Transverse colon (tissue), 4 donors: ENCODE data around the gene FARP1. TPM values are rescaled to one million over a fixed set of nuclear protein-coding genes. Genes with fewer than 3 reads are reported as not detected.

Experiments
- DNase-seq: peaks from one replicate; pipeline ENCODE4 v3.0.0-alpha.2; 2019
- H3K27ac ChIP-seq, 4 donors: fragments of 200-600 bp; sonication (generic); 2 replicates each; pipeline ENCODE4 v1.5.1; 2016 to 2018; ENCODE audit warnings: inconsistent platforms in 4 of 4
- H3K27me3 ChIP-seq: fragments of 200-600 bp; sonication (generic); 2 replicates; pipeline ENCODE4 v1.5.1; 2017; ENCODE audit warnings: inconsistent platforms
- H3K36me3 ChIP-seq, 4 donors: fragments of 200-600 bp; sonication (generic); 2 replicates each; pipeline ENCODE4 v1.5.1; 2017 to 2019; ENCODE audit warnings: inconsistent platforms in 4 of 4
- H3K4me1 ChIP-seq, 4 donors: fragments of 200-600 bp; sonication (generic); 2 replicates each; pipeline ENCODE4 v1.5.1; 2017 to 2020; ENCODE audit warnings: inconsistent platforms in 4 of 4
- H3K4me3 ChIP-seq, 4 donors: fragments of 200-600 bp; sonication (generic); 1 replicate in 1 of 4; 2 replicates in 3 of 4; pipeline versions ENCODE4 v1.5.1 to v1.6.1; 2017 to 2019; ENCODE audit warnings: inconsistent platforms in 4 of 4
- H3K9me3 ChIP-seq, 2 donors: fragments of 200-600 bp; sonication (generic); 2 replicates each; pipeline ENCODE4 v1.5.1; 2017 to 2019; ENCODE audit warnings: inconsistent platforms in 2 of 2
- EP300 ChIP-seq: sonication (generic); formaldehyde crosslinking; IDR thresholded peaks from one replicate; pipeline ENCODE4 v1.6.1; 2017; ENCODE audit warnings: antibody characterized with exemption, low read depth
- POLR2A ChIP-seq: fragments of 450-650 bp; IDR thresholded peaks from one replicate; pipeline ENCODE4 v1.6.1; 2016; ENCODE audit warnings: antibody characterized with exemption, mild to moderate bottlenecking, moderate library complexity
- POLR2AphosphoS5 ChIP-seq, 3 donors: sonication (generic); formaldehyde crosslinking; IDR thresholded peaks; one replicate each; pipeline ENCODE4 v1.6.1; 2016; ENCODE audit warnings: antibody characterized with exemption in 3 of 3
- WGBS, 2 donors: methylation state at CpG; one replicate each; pipeline ENCODE4 v1.1.5; 2018; ENCODE audit warnings: low coverage in 1 of 2; 5-methylcytosine and 5-hydroxymethylcytosine counted together
- in situ Hi-C, 4 donors: fragments of 200-750 bp; cut with MboI; loops; one replicate each; pipeline versions ENCODE4 v1.15.0 to v1.15.1; 2017; ENCODE audit warnings: low sequenced_read_pairs in 3 of 4, low pct_ligation_motif_present in 1 of 4, low pct_unique_long_range_greater_than_20kb in 1 of 4
- intact Hi-C: fragments of 100-400 bp; cut with DNase I; formaldehyde crosslinking; loops from one replicate; pipeline ENCODE4 v1.15.1; 2023; ENCODE audit warnings: low total_unique reads
- total RNA-seq, 4 donors: library from RNA; depleted of rRNA; stranded (reverse); fragments of >200 nt; gene quantifications; one replicate each; pipeline ENCODE4 v1.1.0, GENCODE V29; 2016
- TF ChIP-seq, protein P1 (sequence below), 5 experiments: fragments of 200-600 bp in 3 of 5; fragments of 450-650 bp in 2 of 5; sonication (generic) in 3 of 5; IDR thresholded peaks; 1 replicate in 2 of 5; 2 replicates in 3 of 5; pipeline ENCODE4 v1.5.1; 2016 to 2017; ENCODE audit warnings: antibody characterized with exemption in 5 of 5, inconsistent platforms in 3 of 5, mild to moderate bottlenecking in 2 of 5, moderate library complexity in 1 of 5

Gene FARP1
- total RNA-seq, 4 donors from 2014 or later: 32.8 to 41.8 (median 38.3) TPM

DNA sequence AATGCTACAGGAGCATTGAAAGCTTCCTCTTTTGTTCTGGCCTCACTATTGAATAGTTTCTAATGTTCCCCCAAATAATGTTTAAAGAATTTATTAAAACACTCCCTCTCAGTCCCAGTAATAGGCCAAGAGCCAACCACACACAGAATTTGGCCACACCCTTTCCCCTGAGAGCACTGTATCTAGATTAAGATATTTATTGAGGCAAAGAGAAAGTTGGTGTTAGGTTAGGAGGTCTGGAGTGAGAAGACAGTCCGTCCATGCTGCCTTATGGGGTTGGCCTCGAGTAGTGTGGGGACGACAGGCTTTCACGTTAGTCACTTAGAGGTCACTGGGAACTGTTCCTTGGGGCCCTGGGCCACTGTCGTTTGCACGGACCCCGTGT, 157.1 kb downstream of the FARP1 start:
- Histone ChIP-seq H3K4me1 (peaks cover 24 to 46% (median 34%) of the 10 kb centered on the region in 4 donors), H3K36me3 (no peaks in the 10 kb centered on the region), H3K27me3 (no peaks in the 10 kb centered on the region), H3K4me3 (no peak overlapping the region), H3K9me3 (no peaks in the 10 kb centered on the region), H3K27ac (peak overlapping the region in 3 of 4 donors; percentile 26 to 72 (median 65))
- intact Hi-C loops: no loop called here
- in situ Hi-C loops: no loop called here
- TF ChIP-seq EP300 (no peak), POLR2A (no peak), POLR2AphosphoS5 (IDR thresholded peaks at IDR 0.05) (no peak)
- TF ChIP-seq, protein P1, sequence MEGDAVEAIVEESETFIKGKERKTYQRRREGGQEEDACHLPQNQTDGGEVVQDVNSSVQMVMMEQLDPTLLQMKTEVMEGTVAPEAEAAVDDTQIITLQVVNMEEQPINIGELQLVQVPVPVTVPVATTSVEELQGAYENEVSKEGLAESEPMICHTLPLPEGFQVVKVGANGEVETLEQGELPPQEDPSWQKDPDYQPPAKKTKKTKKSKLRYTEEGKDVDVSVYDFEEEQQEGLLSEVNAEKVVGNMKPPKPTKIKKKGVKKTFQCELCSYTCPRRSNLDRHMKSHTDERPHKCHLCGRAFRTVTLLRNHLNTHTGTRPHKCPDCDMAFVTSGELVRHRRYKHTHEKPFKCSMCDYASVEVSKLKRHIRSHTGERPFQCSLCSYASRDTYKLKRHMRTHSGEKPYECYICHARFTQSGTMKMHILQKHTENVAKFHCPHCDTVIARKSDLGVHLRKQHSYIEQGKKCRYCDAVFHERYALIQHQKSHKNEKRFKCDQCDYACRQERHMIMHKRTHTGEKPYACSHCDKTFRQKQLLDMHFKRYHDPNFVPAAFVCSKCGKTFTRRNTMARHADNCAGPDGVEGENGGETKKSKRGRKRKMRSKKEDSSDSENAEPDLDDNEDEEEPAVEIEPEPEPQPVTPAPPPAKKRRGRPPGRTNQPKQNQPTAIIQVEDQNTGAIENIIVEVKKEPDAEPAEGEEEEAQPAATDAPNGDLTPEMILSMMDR (IDR thresholded peaks at IDR 0.05): no peak
- no peak for DNase-seq
- WGBS, 2 donors: 74% methylated on average over 7 of the region's 7 CpGs; no CpG with 5 or more reads in 1 of the 2 donors

DNA sequence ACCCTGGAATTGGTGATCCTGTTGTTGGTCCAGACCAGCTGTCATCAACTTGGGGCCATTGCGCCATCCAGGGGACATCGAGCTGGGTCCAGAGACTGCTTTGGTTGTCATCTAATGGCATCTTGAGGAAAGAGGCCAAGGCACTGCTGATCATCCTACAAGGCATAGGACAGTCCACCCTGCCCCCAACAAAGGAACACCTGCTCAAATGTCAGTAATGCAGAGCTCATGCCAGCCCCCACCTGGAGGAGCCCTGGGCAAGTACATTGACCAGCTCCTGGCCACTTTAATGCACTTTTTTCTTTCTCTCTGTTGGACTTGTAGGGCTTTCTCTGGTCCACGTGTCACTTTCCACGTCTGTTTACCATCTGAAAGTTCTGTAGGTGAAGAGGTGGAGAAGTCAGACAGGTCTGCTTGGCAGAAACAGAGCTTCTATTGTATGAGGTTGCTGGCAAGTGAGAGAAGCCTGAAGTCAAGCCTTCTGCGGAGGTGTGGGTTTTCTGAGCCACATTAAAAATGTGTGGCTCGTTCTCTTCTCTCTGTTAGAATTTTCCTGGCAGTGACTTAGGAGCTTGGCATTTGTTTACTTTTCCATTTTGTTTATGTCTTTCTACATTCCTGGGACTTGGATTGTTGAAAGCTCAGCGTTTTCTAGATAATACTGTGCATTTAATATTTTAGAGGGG, 158.2 kb downstream of the FARP1 start:
- in situ Hi-C loops (no loop called here), intact Hi-C loops (no loop called here)
- TF ChIP-seq EP300 (no peak), POLR2AphosphoS5 (IDR thresholded peaks at IDR 0.05) (no peak), POLR2A (no peak)
- TF ChIP-seq, protein P1 (IDR thresholded peaks at IDR 0.05): no peak
- Histone ChIP-seq H3K9me3 (no peaks in the 10 kb centered on the region), H3K27ac (peak overlapping the region; percentile 51 to 72 (median 60)), H3K36me3 (no peaks in the 10 kb centered on the region), H3K4me3 (no peak overlapping the region), H3K4me1 (peaks cover 24 to 39% (median 34%) of the 10 kb centered on the region in 4 donors), H3K27me3 (no peaks in the 10 kb centered on the region)
- WGBS, 2 donors: 3 to 46% methylated on average over 3 to 7 of the region's 7 CpGs
- no peak for DNase-seq

GRCh38 chr13:98301721-98302120, 158.8 kb downstream of the FARP1 start:
- H3K4me1 ChIP-seq: peaks cover 24 to 39% (median 34%) of the 10 kb centered on the region in 4 donors
- no peak for DNase-seq
- H3K9me3 ChIP-seq: no peaks in the 10 kb centered on the region
- in situ Hi-C loops: no loop called here
- H3K4me3 ChIP-seq: no peak overlapping the region
- intact Hi-C loops: no loop called here
- H3K27ac ChIP-seq: peak overlapping the region; percentile 51 to 72 (median 60)
- 35 to 39% methylated on average over 7 of the region's 7 CpGs for WGBS, 2 donors
- H3K27me3 ChIP-seq: no peaks in the 10 kb centered on the region
- TF ChIP-seq, protein P1 (IDR thresholded peaks at IDR 0.05): no peak
- no peak for TF ChIP-seq EP300
- TF ChIP-seq POLR2AphosphoS5 (IDR thresholded peaks at IDR 0.05): no peak
- no peak for TF ChIP-seq POLR2A
- H3K36me3 ChIP-seq: no peaks in the 10 kb centered on the region

DNA sequence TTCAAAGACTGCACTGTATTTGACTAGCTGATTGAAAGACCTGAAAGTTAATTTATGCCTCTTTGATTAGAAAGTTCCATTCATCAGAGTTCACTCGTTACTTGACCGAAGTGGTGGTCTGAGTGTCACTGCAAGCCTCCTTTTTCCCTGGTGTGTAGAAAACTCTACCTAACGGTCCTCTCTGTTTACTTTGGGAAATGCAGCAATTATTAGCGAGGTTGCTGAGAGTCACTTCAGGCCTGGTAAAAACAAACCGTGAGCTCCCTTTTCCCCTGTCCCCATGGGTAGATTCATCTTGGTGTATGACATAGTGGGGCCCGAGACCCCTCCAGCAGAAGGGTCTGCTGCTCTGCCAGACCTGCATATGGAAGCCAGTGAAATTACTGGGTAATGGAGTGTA, 161.0 kb downstream of the FARP1 start:
- H3K4me1 ChIP-seq: peaks cover 24 to 40% (median 33%) of the 10 kb centered on the region in 4 donors
- WGBS, 2 donors: 57 to 68% methylated on average over 3 to 6 of the region's 6 CpGs

More for the DNA sequence above, 161.0 kb downstream of the FARP1 start:
- Histone ChIP-seq H3K4me3 (no peak overlapping the region), H3K9me3 (no peaks in the 10 kb centered on the region), H3K36me3 (no peaks in the 10 kb centered on the region), H3K27ac (no peak overlapping the region), H3K27me3 (no peaks in the 10 kb centered on the region)
- in situ Hi-C loops (no loop called here), intact Hi-C loops (no loop called here)
- no peak for DNase-seq
- TF ChIP-seq, protein P1 (IDR thresholded peaks at IDR 0.05): no peak
- no peak for TF ChIP-seq EP300
- no peak for TF ChIP-seq POLR2A
- TF ChIP-seq POLR2AphosphoS5 (IDR thresholded peaks at IDR 0.05): no peak
